ENCODE data around the gene SMARCAL1.

GRCh38 chr2:216416571-216417307 is 4.5 kb downstream of the SMARCAL1 start:
- TF ChIP-seq RAD21 (conservative IDR thresholded peaks at IDR 0.05) (no peak), CTCF (IDR thresholded peaks at IDR 0.05; ENCODE audit: poor library complexity, severe bottlenecking) (no peak), POLR2AphosphoS5 (IDR thresholded peaks at IDR 0.05) (no peak), EZH2 (IDR thresholded peaks at IDR 0.05; ENCODE audit: borderline replicate concordance, insufficient read depth, low read length, poor library complexity, severe bottlenecking) (no peak), REST (IDR thresholded peaks at IDR 0.05; ENCODE audit: borderline replicate concordance) (no peak)

All from neural cell (in vitro differentiated cells).